ENCODE results near the gene SZT2. TPM values are rescaled to one million over a fixed set of nuclear protein-coding genes. Genes with fewer than 3 reads are reported as not detected.

Gene SZT2
- total RNA-seq = 39.4 and 42.0 TPM in 2 replicates
- long read RNA-seq, partial matches to known transcripts = 0 of 4 reads
- long read RNA-seq, other reads (novel, unspliced or antisense) = 4 of 4 reads

DNA sequence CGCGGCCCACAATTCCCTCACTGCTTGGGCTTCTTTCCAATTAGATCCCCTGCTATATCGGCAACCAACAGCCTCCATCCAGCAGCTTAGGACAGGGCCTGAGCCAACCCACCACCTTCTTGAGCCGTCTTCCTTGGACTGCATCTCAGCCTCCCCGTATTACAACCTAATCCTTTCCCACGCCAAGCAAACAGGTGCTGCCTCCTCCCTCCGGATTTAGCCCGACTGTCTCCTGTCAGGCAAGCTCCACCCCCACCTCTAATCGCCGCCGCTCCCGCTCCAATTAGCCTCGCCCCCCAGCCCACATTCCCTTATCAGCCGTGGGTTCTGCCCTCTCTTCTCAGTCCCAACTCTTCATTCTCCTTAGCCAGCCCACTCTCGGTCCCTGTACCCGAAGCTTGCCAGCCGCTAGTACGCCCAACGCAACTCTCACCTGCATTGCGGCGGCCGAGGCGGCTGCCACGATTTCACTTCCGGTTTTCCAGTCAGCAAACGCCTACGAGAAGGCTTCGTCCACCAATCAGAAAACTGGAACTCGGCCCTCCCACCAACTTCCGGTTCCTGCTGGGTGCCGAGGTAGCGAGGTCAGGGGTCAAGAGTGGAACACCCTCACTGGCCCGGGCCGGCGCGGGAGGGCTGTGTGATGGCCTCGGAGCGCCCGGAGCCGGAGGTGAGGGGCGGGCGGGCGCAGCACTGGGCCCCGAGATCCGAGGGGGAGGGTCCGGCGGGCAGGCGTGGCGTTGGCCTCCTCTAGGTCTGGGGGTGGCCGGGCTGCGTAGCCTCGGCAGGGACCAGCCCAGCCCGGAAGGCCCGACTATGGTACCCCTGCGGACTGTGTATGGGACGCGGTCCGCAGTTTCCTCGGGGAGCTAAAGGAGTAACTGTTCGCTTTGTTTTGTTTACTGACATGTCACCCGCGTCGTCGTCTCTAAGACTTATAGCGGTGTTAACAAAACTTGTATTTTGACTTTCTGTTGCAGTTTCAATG, at the start of gene SZT2, which contains the start of gene MED8:
Gene SZT2 (plus strand): TSS at position 574 of the 988 bp plus-strand sequence. CDS start 70 bp downstream, at position 644.
Gene MED8 (minus strand): TSS at position 475 of the 988 bp plus-strand sequence. CDS start 36 bp downstream, at position 439.
- DNase-seq (ENCODE audit: low read depth, low spot score) = peak; percentile 94
- no peaks in the 10 kb centered on the region for H3K9me3 Mint-ChIP-seq
- TF ChIP-seq, protein P1, sequence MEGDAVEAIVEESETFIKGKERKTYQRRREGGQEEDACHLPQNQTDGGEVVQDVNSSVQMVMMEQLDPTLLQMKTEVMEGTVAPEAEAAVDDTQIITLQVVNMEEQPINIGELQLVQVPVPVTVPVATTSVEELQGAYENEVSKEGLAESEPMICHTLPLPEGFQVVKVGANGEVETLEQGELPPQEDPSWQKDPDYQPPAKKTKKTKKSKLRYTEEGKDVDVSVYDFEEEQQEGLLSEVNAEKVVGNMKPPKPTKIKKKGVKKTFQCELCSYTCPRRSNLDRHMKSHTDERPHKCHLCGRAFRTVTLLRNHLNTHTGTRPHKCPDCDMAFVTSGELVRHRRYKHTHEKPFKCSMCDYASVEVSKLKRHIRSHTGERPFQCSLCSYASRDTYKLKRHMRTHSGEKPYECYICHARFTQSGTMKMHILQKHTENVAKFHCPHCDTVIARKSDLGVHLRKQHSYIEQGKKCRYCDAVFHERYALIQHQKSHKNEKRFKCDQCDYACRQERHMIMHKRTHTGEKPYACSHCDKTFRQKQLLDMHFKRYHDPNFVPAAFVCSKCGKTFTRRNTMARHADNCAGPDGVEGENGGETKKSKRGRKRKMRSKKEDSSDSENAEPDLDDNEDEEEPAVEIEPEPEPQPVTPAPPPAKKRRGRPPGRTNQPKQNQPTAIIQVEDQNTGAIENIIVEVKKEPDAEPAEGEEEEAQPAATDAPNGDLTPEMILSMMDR (conservative IDR thresholded peaks at IDR 0.05) = no peak
- no peaks in the 10 kb centered on the region for H3K27me3 Mint-ChIP-seq (ENCODE audit: low read depth)
- no peaks in the 10 kb centered on the region for H3K36me3 Mint-ChIP-seq (ENCODE audit: low read depth)
- H3K4me3 Mint-ChIP-seq = peak within 1 kb of the TSS; percentile 100
- H3K4me1 Mint-ChIP-seq = peaks cover 23% of the 10 kb centered on the region
- H3K27ac Mint-ChIP-seq (ENCODE audit: unreplicated experiment) = peak within 1 kb of the TSS; percentile 98

DNA sequence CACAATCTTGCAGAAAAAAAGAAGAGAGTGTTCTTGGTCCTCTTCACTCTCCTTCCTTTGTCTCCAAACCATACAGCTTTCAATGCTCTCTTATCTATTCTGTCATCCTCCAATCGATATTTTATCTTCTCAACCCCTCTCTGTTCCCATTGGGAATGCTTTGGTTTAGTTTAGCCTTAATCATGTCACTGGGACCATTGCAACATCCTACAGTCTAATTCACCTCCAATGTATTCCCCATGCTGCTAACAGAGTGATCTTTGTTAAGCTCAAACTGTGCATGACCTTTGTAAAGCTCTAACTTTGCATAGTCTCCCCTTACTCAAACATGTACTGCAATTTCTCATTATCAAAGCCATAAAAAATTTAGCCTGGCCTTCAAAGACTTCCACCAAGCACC, 49.1 kb upstream of the SZT2 start:
- peaks cover 6% of the 10 kb centered on the region for H3K4me1 Mint-ChIP-seq
- H3K27me3 Mint-ChIP-seq (ENCODE audit: low read depth) = no peaks in the 10 kb centered on the region
- no peak overlapping the region for H3K4me3 Mint-ChIP-seq
- DNase-seq (ENCODE audit: low read depth, low spot score) = no peak
- TF ChIP-seq, protein P1 (conservative IDR thresholded peaks at IDR 0.05) = no peak
- no peaks in the 10 kb centered on the region for H3K36me3 Mint-ChIP-seq (ENCODE audit: low read depth)
- no peak overlapping the region for H3K27ac Mint-ChIP-seq (ENCODE audit: unreplicated experiment)
- H3K9me3 Mint-ChIP-seq = no peaks in the 10 kb centered on the region

DNA sequence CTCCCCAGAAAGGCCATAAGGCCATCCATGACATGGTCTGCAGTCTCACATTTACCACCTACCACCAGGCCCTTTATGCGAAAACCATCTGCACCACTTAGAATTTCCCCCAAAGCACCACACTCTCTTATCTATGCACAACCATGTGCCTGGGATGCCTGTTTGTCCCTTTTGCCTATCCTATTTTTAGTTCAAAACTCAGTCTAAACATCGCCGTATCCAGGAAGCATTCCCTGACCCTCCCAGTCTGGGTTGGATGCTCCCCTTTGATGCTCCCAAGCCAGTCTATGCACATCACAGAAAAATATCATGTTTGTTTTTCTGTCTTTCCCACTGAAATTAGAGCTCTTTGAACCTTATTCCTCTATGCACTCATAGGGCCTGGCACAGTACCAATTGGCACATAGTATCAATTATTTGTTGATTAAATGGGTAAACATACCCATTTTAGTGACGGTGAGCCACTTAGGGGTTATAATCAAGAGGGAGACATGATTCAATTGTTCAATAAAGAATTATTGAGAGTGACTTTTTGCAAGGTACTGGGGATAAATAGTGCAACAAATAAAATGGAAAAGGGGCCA, 45.3 kb upstream of the SZT2 start:
- Mint-ChIP-seq H3K9me3 (no peaks in the 10 kb centered on the region), H3K36me3 (ENCODE audit: low read depth) (no peaks in the 10 kb centered on the region), H3K4me1 (peaks cover 14% of the 10 kb centered on the region), H3K4me3 (no peak overlapping the region), H3K27ac (ENCODE audit: unreplicated experiment) (no peak overlapping the region), H3K27me3 (ENCODE audit: low read depth) (peaks cover 24% of the 10 kb centered on the region)
- TF ChIP-seq, protein P1 (conservative IDR thresholded peaks at IDR 0.05) = no peak
- DNase-seq (ENCODE audit: low read depth, low spot score) = no peak

DNA sequence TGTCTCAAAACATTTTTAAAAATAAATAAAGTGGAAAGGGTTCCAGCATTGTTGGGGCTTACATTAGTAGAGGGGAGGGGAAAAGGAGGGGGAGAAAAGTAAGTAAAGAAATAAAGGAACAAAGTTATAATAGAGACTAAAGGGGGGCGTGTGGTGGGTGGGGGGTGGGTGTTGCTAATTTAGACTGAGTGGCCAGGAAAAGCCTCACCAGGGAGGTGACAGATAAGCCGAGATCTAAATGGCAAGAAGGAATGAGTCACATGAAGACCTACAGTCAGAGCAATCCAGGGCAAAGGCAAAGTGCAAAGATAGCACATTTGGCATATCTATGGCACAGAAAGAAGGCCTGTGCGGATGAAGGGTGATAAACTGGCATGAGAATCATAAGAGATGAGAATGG, 44.6 kb upstream of the SZT2 start:
- DNase-seq (ENCODE audit: low read depth, low spot score) = no peak
- H3K4me3 Mint-ChIP-seq = no peak overlapping the region
- no peaks in the 10 kb centered on the region for H3K9me3 Mint-ChIP-seq
- no peak overlapping the region for H3K27ac Mint-ChIP-seq (ENCODE audit: unreplicated experiment)
- peaks cover 25% of the 10 kb centered on the region for H3K27me3 Mint-ChIP-seq (ENCODE audit: low read depth)
- no peaks in the 10 kb centered on the region for H3K36me3 Mint-ChIP-seq (ENCODE audit: low read depth)
- peaks cover 22% of the 10 kb centered on the region for H3K4me1 Mint-ChIP-seq
- TF ChIP-seq, protein P1 (conservative IDR thresholded peaks at IDR 0.05) = no peak

DNA sequence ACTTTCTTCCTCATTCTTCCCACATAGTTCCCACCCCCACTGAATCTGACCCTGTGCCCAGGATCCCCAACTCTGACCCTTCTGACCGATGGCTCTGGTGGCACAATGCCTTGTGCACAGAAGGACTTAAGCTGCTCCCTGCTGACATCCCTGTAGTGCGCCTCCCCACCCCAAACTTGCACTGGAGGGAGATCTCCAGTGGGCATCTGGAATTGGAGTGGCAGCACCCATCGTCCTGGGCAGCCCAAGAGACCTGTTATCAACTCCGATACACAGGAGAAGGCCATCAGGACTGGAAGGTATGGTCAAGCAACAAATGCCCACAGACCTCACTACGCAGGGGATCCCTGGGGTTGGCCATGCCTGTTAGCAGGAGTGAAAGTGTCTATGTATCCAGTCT, 43.1 kb upstream of the SZT2 start:
- Mint-ChIP-seq H3K27me3 (ENCODE audit: low read depth) (peaks cover 25% of the 10 kb centered on the region), H3K9me3 (no peaks in the 10 kb centered on the region), H3K36me3 (ENCODE audit: low read depth) (no peaks in the 10 kb centered on the region), H3K27ac (ENCODE audit: unreplicated experiment) (no peak overlapping the region), H3K4me1 (peaks cover 16% of the 10 kb centered on the region), H3K4me3 (no peak overlapping the region)
- TF ChIP-seq, protein P1 (conservative IDR thresholded peaks at IDR 0.05) = no peak
- DNase-seq (ENCODE audit: low read depth, low spot score) = no peak
